ENCODE data around the gene PRKCZ. TPM values are rescaled to one million over a fixed set of nuclear protein-coding genes. Genes with fewer than 3 reads are reported as not detected.

PRKCZ gene
- polyA plus RNA-seq, 1 of the 3 experiments (the other 2 are of a cell fraction) = 24.2 TPM

- CTCF ChIA-PET = interaction anchor here (0.7 kb wide), 1 partner anchor 26 kb away, joined by 3 read pairs; no protein-coding TSS in a partner anchor
- H3K27me3 ChIP-seq (ENCODE audit: insufficient read depth) = no peaks in the 10 kb centered on the region
- POLR2A ChIA-PET = no interaction called here
- H2AFZ ChIP-seq (ENCODE audit: low read depth) = no peak overlapping the region
- H3K36me3 ChIP-seq (replicated peaks in 1 of 2; ENCODE audit: control insufficient read depth in 1 of 2, insufficient read depth in 2 of 2, low read length in 1 of 2) = peaks cover 0 to 8% of the 10 kb centered on the region in 2 experiments
- H3K79me2 ChIP-seq (ENCODE audit: insufficient read depth) = no peaks in the 10 kb centered on the region
- H3F3A ChIP-seq (replicated peaks; ENCODE audit: insufficient read depth) = no peaks in the 10 kb centered on the region
- TF ChIP-seq EP300 (IDR thresholded peaks at IDR 0.05; ENCODE audit: borderline replicate concordance in 1 of 2, low read depth in 1 of 2, low read length in 1 of 2) = no peak
- TF ChIP-seq, protein P1, sequence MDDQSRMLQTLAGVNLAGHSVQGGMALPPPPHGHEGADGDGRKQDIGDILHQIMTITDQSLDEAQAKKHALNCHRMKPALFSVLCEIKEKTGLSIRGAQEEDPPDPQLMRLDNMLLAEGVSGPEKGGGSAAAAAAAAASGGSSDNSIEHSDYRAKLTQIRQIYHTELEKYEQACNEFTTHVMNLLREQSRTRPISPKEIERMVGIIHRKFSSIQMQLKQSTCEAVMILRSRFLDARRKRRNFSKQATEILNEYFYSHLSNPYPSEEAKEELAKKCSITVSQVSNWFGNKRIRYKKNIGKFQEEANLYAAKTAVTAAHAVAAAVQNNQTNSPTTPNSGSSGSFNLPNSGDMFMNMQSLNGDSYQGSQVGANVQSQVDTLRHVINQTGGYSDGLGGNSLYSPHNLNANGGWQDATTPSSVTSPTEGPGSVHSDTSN (IDR thresholded peaks at IDR 0.05) = no peak
- no peak for TF ChIP-seq ELF1 (IDR thresholded peaks at IDR 0.05)
- TF ChIP-seq RAD21 (IDR thresholded peaks at IDR 0.05; ENCODE audit: low read length) = no peak
- no peak for TF ChIP-seq USF1 (IDR thresholded peaks at IDR 0.05; ENCODE audit: borderline replicate concordance, low read depth)
- TF ChIP-seq, protein P2, sequence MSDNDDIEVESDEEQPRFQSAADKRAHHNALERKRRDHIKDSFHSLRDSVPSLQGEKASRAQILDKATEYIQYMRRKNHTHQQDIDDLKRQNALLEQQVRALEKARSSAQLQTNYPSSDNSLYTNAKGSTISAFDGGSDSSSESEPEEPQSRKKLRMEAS (IDR thresholded peaks at IDR 0.05; ENCODE audit: low read depth) = no peak
- TF ChIP-seq YY1 (IDR thresholded peaks at IDR 0.05; ENCODE audit: low read depth) = no peak
- TF ChIP-seq, protein P3, sequence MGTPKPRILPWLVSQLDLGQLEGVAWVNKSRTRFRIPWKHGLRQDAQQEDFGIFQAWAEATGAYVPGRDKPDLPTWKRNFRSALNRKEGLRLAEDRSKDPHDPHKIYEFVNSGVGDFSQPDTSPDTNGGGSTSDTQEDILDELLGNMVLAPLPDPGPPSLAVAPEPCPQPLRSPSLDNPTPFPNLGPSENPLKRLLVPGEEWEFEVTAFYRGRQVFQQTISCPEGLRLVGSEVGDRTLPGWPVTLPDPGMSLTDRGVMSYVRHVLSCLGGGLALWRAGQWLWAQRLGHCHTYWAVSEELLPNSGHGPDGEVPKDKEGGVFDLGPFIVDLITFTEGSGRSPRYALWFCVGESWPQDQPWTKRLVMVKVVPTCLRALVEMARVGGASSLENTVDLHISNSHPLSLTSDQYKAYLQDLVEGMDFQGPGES (IDR thresholded peaks at IDR 0.05; ENCODE audit: low read depth, low read length) = no peak
- no peak for TF ChIP-seq RXRA (IDR thresholded peaks at IDR 0.05; ENCODE audit: borderline replicate concordance, low read depth)
- no peak for TF ChIP-seq REST (IDR thresholded peaks at IDR 0.05; ENCODE audit: low read depth, low read length)
- TF ChIP-seq GATA2 (CRISPR knock-in tag; IDR thresholded peaks at IDR 0.05) = no peak
- no peak for TF ChIP-seq MXI1 (IDR thresholded peaks at IDR 0.05; ENCODE audit: low read depth, low read length)
- no peak for TF ChIP-seq SIN3A (IDR thresholded peaks at IDR 0.05; ENCODE audit: borderline replicate concordance, low read depth, low read length)
- TF ChIP-seq TAF1 (IDR thresholded peaks at IDR 0.05; ENCODE audit: borderline replicate concordance, low read depth, low read length) = no peak
- TF ChIP-seq MEF2A (IDR thresholded peaks at IDR 0.05; ENCODE audit: borderline replicate concordance, low read depth) = no peak
- no peak for TF ChIP-seq TEAD4 (IDR thresholded peaks at IDR 0.05; ENCODE audit: borderline replicate concordance, insufficient read depth)
- TF ChIP-seq, protein P4, sequence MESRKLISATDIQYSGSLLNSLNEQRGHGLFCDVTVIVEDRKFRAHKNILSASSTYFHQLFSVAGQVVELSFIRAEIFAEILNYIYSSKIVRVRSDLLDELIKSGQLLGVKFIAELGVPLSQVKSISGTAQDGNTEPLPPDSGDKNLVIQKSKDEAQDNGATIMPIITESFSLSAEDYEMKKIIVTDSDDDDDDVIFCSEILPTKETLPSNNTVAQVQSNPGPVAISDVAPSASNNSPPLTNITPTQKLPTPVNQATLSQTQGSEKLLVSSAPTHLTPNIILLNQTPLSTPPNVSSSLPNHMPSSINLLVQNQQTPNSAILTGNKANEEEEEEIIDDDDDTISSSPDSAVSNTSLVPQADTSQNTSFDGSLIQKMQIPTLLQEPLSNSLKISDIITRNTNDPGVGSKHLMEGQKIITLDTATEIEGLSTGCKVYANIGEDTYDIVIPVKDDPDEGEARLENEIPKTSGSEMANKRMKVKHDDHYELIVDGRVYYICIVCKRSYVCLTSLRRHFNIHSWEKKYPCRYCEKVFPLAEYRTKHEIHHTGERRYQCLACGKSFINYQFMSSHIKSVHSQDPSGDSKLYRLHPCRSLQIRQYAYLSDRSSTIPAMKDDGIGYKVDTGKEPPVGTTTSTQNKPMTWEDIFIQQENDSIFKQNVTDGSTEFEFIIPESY (IDR thresholded peaks at IDR 0.05; ENCODE audit: borderline replicate concordance, low read depth) = no peak
- TF ChIP-seq CHD2 (IDR thresholded peaks at IDR 0.05; ENCODE audit: low read length, partially characterized antibody) = no peak
- H3K9ac ChIP-seq = no peak overlapping the region
- no peak overlapping the region for H3K4me3 ChIP-seq (ENCODE audit: low read depth in 2 of 2, low read length in 1 of 2)
- H3K4me1 ChIP-seq (ENCODE audit: control insufficient read depth in 1 of 2, insufficient read depth in 2 of 2, low read depth in 1 of 2, low read length in 1 of 2) = no peaks in the 10 kb centered on the region; a peak in 1 of 4 replicates
- H3K27ac ChIP-seq (ENCODE audit: low read depth in 2 of 2, low read length in 1 of 2) = no peak overlapping the region
- WGBS (ENCODE audit: low lambda C conversion rate) = 85% methylated on average over 5 of the region's 18 CpGs
- no peaks in the 10 kb centered on the region for H3K9me2 ChIP-seq
- H4K20me1 ChIP-seq (ENCODE audit: insufficient read depth) = no peaks in the 10 kb centered on the region
- no peak overlapping the region for H3K4me2 ChIP-seq
- no peaks in the 10 kb centered on the region for H3K9me3 ChIP-seq
- no peak for DNase-seq
Observed at GRCh38 chr1:2110191-2110737, 60.1 kb downstream of the PRKCZ start.

Data from SK-N-SH (cell line).